Pulmonary artery endothelial cell (primary cell): ENCODE measurements around the gene MUC7. TPM values are rescaled to one million over a fixed set of nuclear protein-coding genes. Genes with fewer than 3 reads are reported as not detected.

Experiments
- total RNA-seq: library from RNA; depleted of rRNA; stranded (reverse); fragments of >200 nt; gene quantifications from 2 replicates; pipeline ENCODE4 v1.2.3, GENCODE V29; 2014

The MUC7 gene
- total RNA-seq, 1 donor from 2014 or later: not detected

Other genes with a start within 250 kb of the MUC7 start
- gene FDCSP, start 246.1 kb upstream of the MUC7 start, total RNA-seq: not detected in 2 replicates
- not detected in 2 replicates for gene CSN3, start 229.6 kb upstream of the MUC7 start, total RNA-seq
- gene CABS1, start 137.2 kb upstream of the MUC7 start, total RNA-seq: not detected in 2 replicates
- not detected in 2 replicates for gene SMR3A, start 111.4 kb upstream of the MUC7 start, total RNA-seq
- not detected in 2 replicates for gene SMR3B, start 89.1 kb upstream of the MUC7 start, total RNA-seq
- gene OPRPN, start 74.3 kb upstream of the MUC7 start, total RNA-seq: not detected in 2 replicates
- gene AMTN, start 46.4 kb downstream of the MUC7 start, total RNA-seq: 0.18 TPM in 1 of 2 replicates, not detected in the other
- gene AMBN, start 120.1 kb downstream of the MUC7 start, total RNA-seq: not detected in 2 replicates
- gene ENAM, start 156.5 kb downstream of the MUC7 start, total RNA-seq: not detected in 2 replicates
- not detected in 2 replicates for gene JCHAIN, start 194.3 kb downstream of the MUC7 start, total RNA-seq
- 24.3 and 27.4 TPM in 2 replicates for gene UTP3, start 216.3 kb downstream of the MUC7 start, total RNA-seq
- gene RUFY3, start 249.8 kb downstream of the MUC7 start, total RNA-seq: 30.0 and 30.9 TPM in 2 replicates